Measurements from ENCODE around the gene RAP1GAP. TPM values are rescaled to one million over a fixed set of nuclear protein-coding genes. Genes with fewer than 3 reads are reported as not detected.

Gene RAP1GAP
- total and polyA plus RNA-seq, 4 donors: 8.6 to 23.1 (median 11.3) TPM

- TF ChIP-seq ZBTB33 (IDR thresholded peaks at IDR 0.05) (no peak), MAX (IDR thresholded peaks at IDR 0.05) (no peak), RXRA (IDR thresholded peaks at IDR 0.05) (no peak), HNF4A (conservative IDR thresholded peaks at IDR 0.05) (no peak), FOXA2 (IDR thresholded peaks at IDR 0.05) (no peak), RAD21 (IDR thresholded peaks at IDR 0.05) (no peak)
Measured at GRCh38 chr1:21716169-21716568, 47.0 kb upstream of the RAP1GAP start (continued).

- WGBS: 95% methylated on average over 4 of the region's 4 CpGs
- Histone ChIP-seq H3K4me3 (ENCODE audit: low read depth in 1 of 3, low read length in 3 of 3) (no peak overlapping the region), H3K27me3 (ENCODE audit: control insufficient read depth in 4 of 4, insufficient read depth in 4 of 4, low read length in 3 of 4) (no peaks in the 10 kb centered on the region), H3K9ac (ENCODE audit: low read depth in 1 of 2, low read length in 2 of 2) (no peak overlapping the region), H3K4me1 (ENCODE audit: control insufficient read depth in 4 of 4, insufficient read depth in 4 of 4, low read length in 3 of 4) (peaks cover 0 to 1% (median under 1%) of the 10 kb centered on the region in 4 donors), H3K36me3 (ENCODE audit: control insufficient read depth in 4 of 4, insufficient read depth in 3 of 4, low read depth in 1 of 4, low read length in 3 of 4) (peaks cover 8 to 27% (median 18%) of the 10 kb centered on the region in 4 donors), H3K27ac (ENCODE audit: low read depth in 1 of 2, low read length in 2 of 2) (no peak overlapping the region), H3K9me3 (ENCODE audit: control insufficient read depth in 4 of 4, low read length in 3 of 4) (no peaks in the 10 kb centered on the region)
- DNase-seq (ENCODE audit: low spot score): no peak
- TF ChIP-seq CTCF (IDR thresholded peaks at IDR 0.05; ENCODE audit: low read depth, low read length, missing input control) (no peak), GABPA (IDR thresholded peaks at IDR 0.05 in 1 of 2, conservative IDR thresholded peaks at IDR 0.05 in 1 of 2) (no peak), HNF4A (conservative IDR thresholded peaks at IDR 0.05) (no peak), JUND (IDR thresholded peaks at IDR 0.05) (no peak), YY1 (IDR thresholded peaks at IDR 0.05) (no peak), MAX (IDR thresholded peaks at IDR 0.05) (no peak), REST (IDR thresholded peaks at IDR 0.05) (no peak), RAD21 (IDR thresholded peaks at IDR 0.05) (no peak), EGR1 (IDR thresholded peaks at IDR 0.05; ENCODE audit: low read depth in 2 of 2) (no peak), RXRA (IDR thresholded peaks at IDR 0.05) (no peak), SP1 (IDR thresholded peaks at IDR 0.05) (no peak), ATF3 (IDR thresholded peaks at IDR 0.05) (no peak), NR2F2 (IDR thresholded peaks at IDR 0.05) (no peak)
Measured at GRCh38 chr1:21707891-21708290, 38.7 kb upstream of the RAP1GAP start.

Data from liver (tissue), 9 donors.